22Rv1 (cell line): ENCODE measurements around the gene GASK1A.

Experiments
- H3K27ac ChIP-seq: fragments of 450-650 bp; 2 replicates; pipeline ENCODE4 v1.5.1; 2017
- ZFX ChIP-seq: fragments of 450-650 bp; IDR thresholded peaks from 2 replicates; pipeline ENCODE4 v1.6.1; 2017; ENCODE audit warnings: antibody characterized with exemption, borderline replicate concordance
- TF ChIP-seq, protein P1 (sequence below): fragments of 450-650 bp; IDR thresholded peaks from 2 replicates; pipeline ENCODE4 v1.5.1; 2017; ENCODE audit warnings: mild to moderate bottlenecking

GASK1A gene

GRCh38 chr3:43001556-43002121, 22.5 kb downstream of the GASK1A start:
- no peak overlapping the region for H3K27ac ChIP-seq

GRCh38 chr3:43004282-43004681, 25.2 kb downstream of the GASK1A start:
- no peak for TF ChIP-seq ZFX
- TF ChIP-seq, protein P1, sequence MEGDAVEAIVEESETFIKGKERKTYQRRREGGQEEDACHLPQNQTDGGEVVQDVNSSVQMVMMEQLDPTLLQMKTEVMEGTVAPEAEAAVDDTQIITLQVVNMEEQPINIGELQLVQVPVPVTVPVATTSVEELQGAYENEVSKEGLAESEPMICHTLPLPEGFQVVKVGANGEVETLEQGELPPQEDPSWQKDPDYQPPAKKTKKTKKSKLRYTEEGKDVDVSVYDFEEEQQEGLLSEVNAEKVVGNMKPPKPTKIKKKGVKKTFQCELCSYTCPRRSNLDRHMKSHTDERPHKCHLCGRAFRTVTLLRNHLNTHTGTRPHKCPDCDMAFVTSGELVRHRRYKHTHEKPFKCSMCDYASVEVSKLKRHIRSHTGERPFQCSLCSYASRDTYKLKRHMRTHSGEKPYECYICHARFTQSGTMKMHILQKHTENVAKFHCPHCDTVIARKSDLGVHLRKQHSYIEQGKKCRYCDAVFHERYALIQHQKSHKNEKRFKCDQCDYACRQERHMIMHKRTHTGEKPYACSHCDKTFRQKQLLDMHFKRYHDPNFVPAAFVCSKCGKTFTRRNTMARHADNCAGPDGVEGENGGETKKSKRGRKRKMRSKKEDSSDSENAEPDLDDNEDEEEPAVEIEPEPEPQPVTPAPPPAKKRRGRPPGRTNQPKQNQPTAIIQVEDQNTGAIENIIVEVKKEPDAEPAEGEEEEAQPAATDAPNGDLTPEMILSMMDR, result no peak
- H3K27ac ChIP-seq, result no peak overlapping the region

More at GRCh38 chr3:43001556-43002121, 22.5 kb downstream of the GASK1A start:
- no peak for TF ChIP-seq ZFX
- TF ChIP-seq, protein P1, result no peak

GRCh38 chr3:43005253-43005652, 26.1 kb downstream of the GASK1A start:
- H3K27ac ChIP-seq, result no peak overlapping the region
- no peak for TF ChIP-seq ZFX
- TF ChIP-seq, protein P1, result no peak

- H3K27ac ChIP-seq, result no peak overlapping the region
- TF ChIP-seq, protein P1, result no peak
- no peak for TF ChIP-seq ZFX
Observed at GRCh38 chr3:43005981-43006380, 26.9 kb downstream of the GASK1A start.

GRCh38 chr3:43006825-43007224, 27.7 kb downstream of the GASK1A start:
- H3K27ac ChIP-seq, result no peak overlapping the region
- TF ChIP-seq ZFX, result no peak
- TF ChIP-seq, protein P1, result no peak

DNA sequence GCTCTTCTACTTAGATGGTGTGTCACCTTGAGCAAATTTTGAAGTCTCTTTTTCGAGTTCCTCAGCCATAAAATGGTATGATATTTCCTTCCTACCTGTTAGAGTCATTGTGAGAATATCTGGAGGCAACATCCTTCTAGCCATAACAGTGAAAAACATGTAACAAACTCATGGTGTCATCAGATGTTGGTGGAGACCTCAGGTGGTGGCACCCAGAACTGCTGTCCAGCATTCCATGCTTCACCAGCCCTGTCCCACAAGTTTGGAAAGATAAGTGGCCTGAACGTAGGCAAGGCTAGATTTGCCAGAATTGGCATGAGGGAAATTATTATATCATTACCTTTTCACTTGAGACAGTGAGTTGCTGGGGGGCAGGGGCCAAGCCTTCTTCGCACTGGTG, 30.4 kb downstream of the GASK1A start:
- no peak overlapping the region for H3K27ac ChIP-seq
- no peak for TF ChIP-seq ZFX
- TF ChIP-seq, protein P1, result no peak

GRCh38 chr3:43010638-43011037, 31.5 kb downstream of the GASK1A start:
- no peak for TF ChIP-seq ZFX
- TF ChIP-seq, protein P1, result no peak
- no peak overlapping the region for H3K27ac ChIP-seq
